Liver (tissue), 9 donors: ENCODE results near the gene USP6NL. TPM values are rescaled to one million over a fixed set of nuclear protein-coding genes. Genes with fewer than 3 reads are reported as not detected.

Source experiments
- DNase-seq: peaks from one replicate; pipeline ENCODE4 v3.0.0-alpha.2; 2017; ENCODE audit warnings: low spot score
- H3K27ac ChIP-seq, 2 donors: one replicate each; pipeline ENCODE4 v1.7.0; 2013; ENCODE audit warnings: inconsistent platforms in 2 of 2, low read length in 2 of 2, control low read depth in 1 of 2, low read depth in 1 of 2, mild to moderate bottlenecking in 1 of 2
- H3K27me3 ChIP-seq, 4 donors: one replicate each; pipeline versions ENCODE4 v1.6.1 to v1.7.0; 2013; ENCODE audit warnings: low read length in 3 of 4, inconsistent platforms in 1 of 4, mild to moderate bottlenecking in 1 of 4, moderate library complexity in 1 of 4; ENCODE audit not compliant: control insufficient read depth in 4 of 4, insufficient read depth in 4 of 4
- H3K36me3 ChIP-seq, 4 donors: one replicate each; pipeline versions ENCODE4 v1.6.1 to v1.7.0; 2013; ENCODE audit warnings: low read length in 3 of 4, mild to moderate bottlenecking in 3 of 4, low read depth in 1 of 4, moderate library complexity in 1 of 4; ENCODE audit not compliant: control insufficient read depth in 4 of 4, insufficient read depth in 3 of 4
- H3K4me1 ChIP-seq, 4 donors: one replicate each; pipeline versions ENCODE4 v1.6.1 to v1.7.0; 2013; ENCODE audit warnings: low read length in 3 of 4, mild to moderate bottlenecking in 3 of 4, moderate library complexity in 1 of 4; ENCODE audit not compliant: control insufficient read depth in 4 of 4, insufficient read depth in 4 of 4
- H3K4me3 ChIP-seq, 3 donors: one replicate each; pipeline versions ENCODE4 v1.6.1 to v1.7.0; 2013; ENCODE audit warnings: low read length in 3 of 3, control low read depth in 1 of 3, low read depth in 1 of 3, mild to moderate bottlenecking in 1 of 3
- H3K9ac ChIP-seq, 2 donors: one replicate each; pipeline ENCODE4 v1.7.0; 2013; ENCODE audit warnings: low read length in 2 of 2, mild to moderate bottlenecking in 2 of 2, moderate library complexity in 2 of 2, control low read depth in 1 of 2, low read depth in 1 of 2
- H3K9me3 ChIP-seq, 4 donors: one replicate each; pipeline versions ENCODE4 v1.6.1 to v1.7.0; 2013; ENCODE audit warnings: low read length in 3 of 4; ENCODE audit not compliant: control insufficient read depth in 4 of 4
- ATF3 ChIP-seq: IDR thresholded peaks from 2 replicates; pipeline ENCODE4 v1.6.1; 2016; ENCODE audit warnings: antibody characterized with exemption
- CTCF ChIP-seq: fragments of 150-350 bp; IDR thresholded peaks from 2 replicates; pipeline ENCODE4 v1.5.1; 2017; ENCODE audit warnings: improper control_type of control experiment, low read depth, low read length; ENCODE audit not compliant: missing input control
- EGR1 ChIP-seq, 2 donors: IDR thresholded peaks; 2 replicates each; pipeline ENCODE4 v1.6.1; 2016 to 2018; ENCODE audit warnings: antibody characterized with exemption in 2 of 2, low read depth in 2 of 2
- FOXA2 ChIP-seq: IDR thresholded peaks from 2 replicates; pipeline ENCODE4 v1.6.1; 2016; ENCODE audit warnings: antibody characterized with exemption
- HNF4A ChIP-seq, 2 donors: conservative IDR thresholded peaks; 2 replicates each; pipeline ENCODE4 v1.6.1; 2016; ENCODE audit warnings: antibody characterized with exemption in 2 of 2, mild to moderate bottlenecking in 2 of 2
- HNF4G ChIP-seq: IDR thresholded peaks from 2 replicates; pipeline ENCODE4 v1.6.1; 2016; ENCODE audit warnings: antibody characterized with exemption
- JUND ChIP-seq, 2 donors: IDR thresholded peaks; 2 replicates each; pipeline ENCODE4 v1.6.1; 2016; ENCODE audit warnings: antibody characterized with exemption in 2 of 2
- MAX ChIP-seq: IDR thresholded peaks from 2 replicates; pipeline ENCODE4 v1.6.1; 2016; ENCODE audit warnings: antibody characterized with exemption
- NR2F2 ChIP-seq: IDR thresholded peaks from 2 replicates; pipeline ENCODE4 v1.6.1; 2016; ENCODE audit warnings: antibody characterized with exemption
- RAD21 ChIP-seq, 2 donors: IDR thresholded peaks; 2 replicates each; pipeline ENCODE4 v1.6.1; 2016; ENCODE audit warnings: antibody characterized with exemption in 2 of 2, mild to moderate bottlenecking in 2 of 2
- REST ChIP-seq: IDR thresholded peaks from 2 replicates; pipeline ENCODE4 v1.6.1; 2016; ENCODE audit warnings: antibody characterized with exemption, mild to moderate bottlenecking
- RXRA ChIP-seq, 2 donors: IDR thresholded peaks; 2 replicates each; pipeline ENCODE4 v1.6.1; 2017 to 2018; ENCODE audit warnings: antibody characterized with exemption in 2 of 2, mild to moderate bottlenecking in 1 of 2
- SP1 ChIP-seq: IDR thresholded peaks from 2 replicates; pipeline ENCODE4 v1.6.1; 2018; ENCODE audit warnings: antibody characterized with exemption, mild to moderate bottlenecking
- TAF1 ChIP-seq: conservative IDR thresholded peaks from 2 replicates; pipeline ENCODE4 v1.6.1; 2016; ENCODE audit warnings: antibody characterized with exemption, mild to moderate bottlenecking
- YY1 ChIP-seq: IDR thresholded peaks from 2 replicates; pipeline ENCODE4 v1.6.1; 2016; ENCODE audit warnings: antibody characterized with exemption, mild to moderate bottlenecking
- ZBTB33 ChIP-seq: IDR thresholded peaks from 2 replicates; pipeline ENCODE4 v1.6.1; 2016; ENCODE audit warnings: antibody characterized with exemption
- WGBS: extraction: QIAGEN DNeasy Blood & Tissue Kit; methylation state at CpG from one replicate; pipeline ENCODE4 v1.1.7; 2013; 5-methylcytosine and 5-hydroxymethylcytosine counted together
- polyA plus RNA-seq, 2 donors: library from polyadenylated mRNA; stranded (reverse) in 1 of 2; unstranded in 1 of 2; fragments of 200-250 nt in 1 of 2; fragments of >200 nt in 1 of 2; fragmentation: Nextera tagmentation in 1 of 2; extraction: Ambion mirVana in 1 of 2; gene quantifications; one replicate each; pipeline versions ENCODE4 v1.2.1 to v1.2.3, GENCODE V29; 2013 to 2015
- total RNA-seq, 2 donors: library from RNA; depleted of rRNA; stranded (reverse); fragments of >200 nt; gene quantifications; one replicate each; pipeline ENCODE4 v1.2.3, GENCODE V29; 2014
- donor health status: healthy.
- donor health status: healthy.
- donor health status: healthy.
- donor health status: healthy.
- donor health status: healthy.

USP6NL gene
- total and polyA plus RNA-seq, 4 donors = 3.8 to 15.0 (median 10.2) TPM

- peaks cover 0 to 2% (median 0%) of the 10 kb centered on the region in 4 donors for H3K4me1 ChIP-seq
- H3K36me3 ChIP-seq = peaks cover 2 to 35% (median 26%) of the 10 kb centered on the region in 4 donors
- H3K27me3 ChIP-seq = no peaks in the 10 kb centered on the region
- no peak overlapping the region for H3K4me3 ChIP-seq
- no peak overlapping the region for H3K9ac ChIP-seq
- 94% methylated on average over 4 of the region's 4 CpGs for WGBS
- H3K27ac ChIP-seq = no peak overlapping the region
- no peak for TF ChIP-seq HNF4G
- no peak for TF ChIP-seq MAX
- TF ChIP-seq CTCF = no peak
- no peak for TF ChIP-seq ZBTB33
- no peak for TF ChIP-seq SP1
- DNase-seq = no peak
- H3K9me3 ChIP-seq = no peaks in the 10 kb centered on the region
These were observed 130.8 kb downstream of the USP6NL start for GRCh38 chr10:11480687-11481086.

- Histone ChIP-seq H3K4me1 (peaks cover 0 to 2% (median 0%) of the 10 kb centered on the region in 4 donors), H3K4me3 (no peak overlapping the region), H3K27me3 (no peaks in the 10 kb centered on the region), H3K9me3 (no peaks in the 10 kb centered on the region), H3K36me3 (peaks cover 2 to 29% (median 20%) of the 10 kb centered on the region in 4 donors), H3K9ac (no peak overlapping the region), H3K27ac (no peak overlapping the region)
- WGBS = 95% methylated on average over 7 of the region's 7 CpGs
- DNase-seq = no peak
- TF ChIP-seq TAF1 = no peak
- TF ChIP-seq FOXA2 = no peak
- TF ChIP-seq NR2F2 = no peak
- no peak for TF ChIP-seq HNF4A (conservative IDR thresholded peaks at IDR 0.05)
- no peak for TF ChIP-seq MAX
- TF ChIP-seq RAD21 (IDR thresholded peaks at IDR 0.05) = no peak
- no peak for TF ChIP-seq REST
- no peak for TF ChIP-seq RXRA (IDR thresholded peaks at IDR 0.05)
- no peak for TF ChIP-seq CTCF
- no peak for TF ChIP-seq ATF3
- TF ChIP-seq SP1 = no peak
- TF ChIP-seq HNF4G = no peak
- no peak for TF ChIP-seq YY1
- no peak for TF ChIP-seq EGR1 (IDR thresholded peaks at IDR 0.05; ENCODE audit: low read depth in 2 of 2)
- TF ChIP-seq ZBTB33 = no peak
- no peak for TF ChIP-seq JUND (IDR thresholded peaks at IDR 0.05)
These were observed 132.2 kb downstream of the USP6NL start for GRCh38 chr10:11479300-11479699.
